Retina (tissue), 1 donor: ENCODE data around the gene ATXN10.

Experiments used
- DNase-seq: peaks from one replicate; pipeline ENCODE4 v3.0.0-alpha.2; 2016

Gene ATXN10

GRCh38 chr22:45882881-45883810 lies 211.5 kb downstream of the ATXN10 start:
- DNase-seq = no peak

- no peak for DNase-seq
These were observed 212.2 kb downstream of the ATXN10 start for GRCh38 chr22:45883811-45884170.

- DNase-seq = no peak
These were observed 212.8 kb downstream of the ATXN10 start for GRCh38 chr22:45884201-45885062.

DNA sequence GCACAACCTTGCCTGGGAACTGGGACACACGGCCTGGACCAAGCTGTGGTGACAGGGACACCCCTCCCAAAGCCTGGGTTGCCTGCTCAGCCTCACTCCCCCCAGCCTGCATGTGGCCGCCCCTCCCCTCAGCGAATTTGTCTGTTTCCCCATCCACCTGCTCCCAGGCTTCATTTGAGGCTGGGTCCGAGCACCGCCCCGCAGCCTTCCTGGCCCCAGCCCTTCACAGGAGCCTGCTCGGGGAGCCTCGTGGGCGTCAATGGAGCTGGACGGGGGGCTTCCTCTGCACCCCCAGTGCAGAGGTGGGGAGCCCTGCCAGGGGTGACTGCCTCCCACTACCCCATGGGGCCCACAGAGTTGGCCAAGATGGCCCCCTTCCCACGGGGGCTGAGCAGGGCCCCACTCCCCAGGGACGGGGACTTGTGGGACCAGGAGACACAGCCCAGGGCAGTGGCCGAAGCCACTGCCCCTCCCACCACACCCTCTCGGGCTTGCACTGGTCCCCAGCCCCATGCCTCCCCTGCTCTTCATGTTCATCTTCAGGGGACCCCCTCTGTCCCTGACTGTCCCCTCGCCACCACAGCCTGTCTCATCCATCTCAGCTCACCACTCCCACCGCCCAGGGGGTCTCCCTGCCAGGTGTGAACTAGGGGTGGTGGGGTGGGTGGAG lies 213.7 kb downstream of the ATXN10 start:
- DNase-seq = no peak

DNA sequence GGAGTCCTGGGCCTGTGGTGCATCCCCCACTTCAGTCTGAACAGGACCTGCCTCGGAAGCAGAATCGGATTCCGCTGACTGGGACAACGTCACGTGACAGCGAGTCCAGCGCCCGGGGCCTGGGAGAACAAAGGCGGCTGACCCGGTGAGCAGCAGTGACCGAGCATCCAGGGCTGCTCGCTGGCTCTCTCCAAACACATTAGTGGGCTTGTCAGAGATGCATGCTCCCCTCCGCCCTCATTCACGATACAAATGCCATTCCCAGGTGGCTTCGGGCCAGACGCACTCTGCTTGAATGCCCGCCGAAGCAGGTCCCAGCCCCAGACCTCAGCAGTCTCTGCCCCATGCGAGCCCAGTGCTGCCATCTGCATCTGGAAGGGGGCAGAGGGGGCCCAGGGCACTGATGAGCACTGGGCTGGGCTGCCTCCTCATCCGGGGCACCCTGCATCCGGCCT lies 214.3 kb downstream of the ATXN10 start:
- peak; percentile 81 for DNase-seq

DNA sequence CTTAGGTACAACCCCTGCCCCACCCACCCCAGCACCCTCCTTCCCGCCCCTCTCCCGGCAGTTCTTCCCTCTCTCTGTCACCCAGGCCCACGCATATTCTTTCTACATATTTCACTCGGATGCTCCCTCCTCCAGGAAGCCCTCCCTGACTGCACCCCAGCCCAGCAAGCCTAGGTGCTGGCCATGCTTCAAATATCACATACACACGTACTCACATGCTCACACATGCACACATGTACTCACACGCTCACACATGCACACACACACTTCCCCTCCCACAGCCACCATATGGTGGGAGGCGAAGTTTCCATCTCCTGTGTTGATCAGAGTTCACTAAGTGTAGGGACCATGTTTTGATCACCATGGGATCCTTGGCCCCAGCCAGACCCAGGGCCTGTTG lies 214.9 kb downstream of the ATXN10 start:
- DNase-seq = no peak

- no peak for DNase-seq
These were observed 215.8 kb downstream of the ATXN10 start for GRCh38 chr22:45887202-45888131.

DNA sequence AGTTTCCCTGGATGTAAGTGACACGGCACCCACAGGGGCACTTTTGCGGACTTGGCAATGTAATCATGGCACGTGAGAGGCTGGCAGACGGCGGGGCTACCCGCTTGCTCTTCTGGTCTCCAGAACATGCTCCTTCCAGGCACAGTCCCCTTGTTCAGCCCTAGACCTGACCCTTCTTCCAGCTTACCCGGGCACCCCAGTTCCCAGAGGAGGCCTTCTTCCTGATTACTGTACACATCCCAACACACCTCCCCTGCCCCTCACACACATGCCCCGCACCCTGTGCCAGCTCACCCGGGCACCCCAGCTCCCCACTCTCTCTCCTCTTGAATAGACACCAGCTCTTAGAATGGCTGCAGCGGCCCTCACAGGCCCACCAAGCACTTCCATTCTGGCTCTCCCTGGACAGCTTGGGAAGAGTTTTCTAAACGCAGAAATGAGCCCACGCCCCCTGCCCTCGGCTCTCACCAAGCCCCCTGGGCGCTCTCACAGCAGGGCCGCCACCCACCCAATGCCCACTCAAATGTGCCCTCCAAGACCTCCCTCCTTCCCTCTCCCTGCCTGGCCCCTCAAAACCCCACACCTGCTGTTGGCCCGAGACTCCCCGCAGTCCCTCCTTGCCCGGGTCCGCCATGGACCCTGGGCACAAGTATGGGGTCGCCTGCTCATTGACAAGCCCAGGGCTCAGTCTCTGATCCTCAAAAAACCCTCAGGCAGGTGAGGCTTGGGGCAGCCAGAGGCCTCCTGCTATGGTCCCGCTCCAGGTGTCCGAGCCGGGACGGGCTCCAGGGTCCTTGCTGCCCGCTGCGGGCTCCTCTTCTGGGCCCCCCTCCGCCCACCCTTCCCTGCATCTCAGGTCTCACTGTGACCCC lies 216.8 kb downstream of the ATXN10 start:
- no peak for DNase-seq

GRCh38 chr22:45889093-45889538 lies 217.5 kb downstream of the ATXN10 start:
- no peak for DNase-seq

DNA sequence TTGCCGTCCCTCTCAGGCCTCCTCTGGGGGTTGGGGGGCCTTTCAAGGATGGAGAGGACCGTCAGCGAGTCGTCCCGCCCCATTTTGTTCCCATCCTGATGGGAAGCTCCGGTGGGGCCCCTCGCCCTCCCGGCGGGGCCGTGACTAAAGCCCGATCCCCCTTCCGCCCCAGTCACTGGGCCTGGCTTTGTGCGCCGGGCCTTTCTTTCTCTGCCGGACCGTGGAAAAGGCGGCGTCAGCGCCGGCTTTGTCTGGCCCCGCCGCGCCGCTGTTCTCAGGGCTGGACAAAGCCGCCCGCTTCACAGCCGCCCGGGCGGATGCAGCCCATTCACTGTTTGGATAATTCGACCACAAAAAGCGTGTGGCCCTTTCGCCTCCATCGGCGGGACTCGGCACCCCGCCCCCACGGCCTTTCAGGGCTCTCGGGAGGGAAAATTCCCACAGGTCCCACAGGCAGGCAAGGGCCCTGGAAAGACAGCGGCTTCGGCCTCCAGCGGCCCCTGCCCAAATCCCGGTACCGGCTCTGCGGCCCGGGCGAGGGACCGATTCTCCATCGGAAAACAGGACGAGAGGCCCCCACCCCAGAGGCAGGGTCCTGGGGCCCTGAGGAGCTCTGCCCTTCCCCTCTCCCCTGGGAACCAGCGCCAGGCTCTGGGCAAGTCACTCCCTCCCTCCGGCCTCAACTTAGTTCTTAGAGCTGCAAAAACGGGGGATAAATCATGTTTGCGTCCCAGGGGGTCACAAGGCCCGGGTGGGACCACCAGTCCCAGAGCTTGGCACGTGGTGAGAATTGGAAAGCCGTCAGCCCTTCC lies 218.1 kb downstream of the ATXN10 start:
- peak; percentile 91 for DNase-seq

DNA sequence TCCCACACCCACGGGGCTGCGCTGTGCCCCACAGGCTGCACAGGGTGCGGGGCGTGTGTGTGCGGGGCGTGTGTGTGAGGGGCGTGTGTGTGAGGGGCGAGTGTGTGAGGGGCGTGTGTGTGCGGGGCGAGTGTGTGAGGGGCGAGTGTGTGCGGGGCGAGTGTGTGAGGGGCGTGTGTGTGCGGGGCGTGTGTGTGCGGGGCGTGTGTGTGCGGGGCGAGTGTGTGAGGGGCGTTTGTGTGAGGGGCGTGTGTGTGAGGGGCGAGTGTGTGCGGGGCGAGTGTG lies 218.7 kb downstream of the ATXN10 start:
- DNase-seq = no peak

DNA sequence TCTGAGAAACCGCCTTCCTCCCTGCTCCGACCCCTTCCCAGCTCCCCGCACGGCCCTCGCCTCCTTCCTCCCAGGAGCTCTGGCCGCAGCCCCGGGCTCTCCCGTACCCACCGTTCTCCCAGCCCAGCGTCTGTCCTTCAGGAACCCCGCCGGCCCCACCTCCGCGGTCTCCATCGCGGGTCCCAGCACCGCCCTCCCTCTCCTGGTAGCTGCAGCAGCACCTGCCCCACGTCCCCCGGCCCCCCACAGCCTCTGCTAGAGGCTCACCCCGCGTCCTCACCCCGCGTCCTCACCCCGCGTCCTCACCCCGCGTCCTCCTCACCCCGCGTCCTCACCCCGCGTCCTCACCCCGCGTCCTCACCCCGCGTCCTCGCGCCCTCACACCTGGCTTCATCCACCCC lies 219.4 kb downstream of the ATXN10 start:
- no peak for DNase-seq

GRCh38 chr22:45891471-45891995 lies 219.9 kb downstream of the ATXN10 start:
- no peak for DNase-seq

- no peak for DNase-seq
These were observed 220.5 kb downstream of the ATXN10 start for GRCh38 chr22:45891996-45892621.

- no peak for DNase-seq
These were observed 221.2 kb downstream of the ATXN10 start for GRCh38 chr22:45892681-45893461.

GRCh38 chr22:45893516-45893915 lies 221.9 kb downstream of the ATXN10 start:
- DNase-seq = no peak
